Activated effector memory CD4-positive, alpha-beta T cell treated with Interleukin-2 at 50 U/mL for 16 hours (primary cell): ENCODE measurements around the gene ENKD1.
A peak's percentile ranks its signal among the peaks of the same experiment; 100 is the strongest.

Experiments
- DNase-seq: peaks from one replicate; pipeline ENCODE4 v3.0.0-alpha.2; 2020

ENKD1 gene

DNA sequence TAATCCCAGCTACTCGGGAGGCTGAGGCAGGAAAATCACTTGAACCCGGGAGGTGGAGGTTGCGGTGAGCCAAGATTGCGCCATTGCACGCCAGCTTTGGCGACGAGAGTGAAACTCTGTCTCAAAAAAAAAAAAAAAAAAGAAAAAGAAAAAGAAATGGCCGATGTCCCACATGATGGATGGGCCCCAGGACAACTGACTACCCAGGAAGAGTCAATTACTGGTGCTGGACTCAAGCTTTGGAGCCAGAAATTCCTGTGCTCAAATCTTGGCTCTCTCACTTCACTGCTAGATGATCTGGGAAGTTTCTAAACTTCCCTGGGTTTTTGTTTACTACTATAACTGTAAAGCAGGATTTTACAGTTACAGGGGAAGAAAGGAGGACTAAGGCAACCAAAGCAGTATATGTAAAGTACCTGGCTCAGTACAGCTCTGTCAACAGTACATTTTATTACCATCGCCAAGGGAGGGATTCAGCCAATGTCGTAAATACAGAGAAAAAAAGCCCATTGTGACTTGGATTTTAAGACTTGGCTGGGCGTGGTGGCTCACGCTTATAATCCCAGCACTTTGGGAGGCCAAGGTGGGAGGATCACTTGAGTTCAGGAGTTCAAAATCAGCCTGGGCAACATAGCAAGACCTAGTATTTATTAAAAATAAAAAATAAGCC lies 11.9 kb upstream of the ENKD1 start:
- no peak for DNase-seq

DNA sequence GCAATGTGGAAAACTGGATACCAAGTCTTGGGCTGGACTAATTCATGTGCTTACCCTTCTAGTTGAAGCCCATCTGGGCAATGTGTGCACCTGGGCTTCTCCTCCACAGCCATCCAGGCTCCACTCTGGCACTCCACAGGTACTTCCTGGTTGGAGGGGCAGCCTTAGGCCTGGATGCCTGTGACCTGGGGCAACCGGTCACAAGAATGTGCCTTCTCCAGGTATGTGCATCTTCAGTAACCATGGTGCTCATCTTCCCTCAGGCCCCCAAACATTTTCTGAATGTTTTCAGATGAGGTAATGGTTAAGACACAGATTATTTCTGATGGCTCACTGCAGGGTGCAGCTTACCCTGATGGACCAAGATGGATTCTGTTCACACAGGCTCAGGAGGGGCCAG lies 11.2 kb upstream of the ENKD1 start:
- DNase-seq: no peak

DNA sequence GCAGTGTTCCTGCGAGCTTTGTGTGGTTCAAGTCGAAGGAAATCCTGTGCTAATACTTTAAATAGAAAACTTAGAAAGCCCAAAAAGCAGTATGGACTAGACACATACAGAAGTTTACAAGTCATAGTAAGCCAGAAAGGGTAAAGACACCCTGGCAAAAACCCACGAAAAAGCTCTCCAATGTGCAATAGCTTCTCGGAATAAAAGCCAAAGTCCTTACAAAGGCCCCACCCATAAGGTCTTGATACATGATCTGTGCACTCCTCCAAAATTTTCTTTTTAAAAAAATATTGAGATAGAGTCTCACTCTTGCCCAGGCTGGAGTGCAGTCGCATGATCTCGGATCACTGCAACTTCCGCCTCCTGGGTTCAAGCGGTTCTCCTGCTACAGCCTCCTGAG lies 10.4 kb upstream of the ENKD1 start:
- no peak for DNase-seq

DNA sequence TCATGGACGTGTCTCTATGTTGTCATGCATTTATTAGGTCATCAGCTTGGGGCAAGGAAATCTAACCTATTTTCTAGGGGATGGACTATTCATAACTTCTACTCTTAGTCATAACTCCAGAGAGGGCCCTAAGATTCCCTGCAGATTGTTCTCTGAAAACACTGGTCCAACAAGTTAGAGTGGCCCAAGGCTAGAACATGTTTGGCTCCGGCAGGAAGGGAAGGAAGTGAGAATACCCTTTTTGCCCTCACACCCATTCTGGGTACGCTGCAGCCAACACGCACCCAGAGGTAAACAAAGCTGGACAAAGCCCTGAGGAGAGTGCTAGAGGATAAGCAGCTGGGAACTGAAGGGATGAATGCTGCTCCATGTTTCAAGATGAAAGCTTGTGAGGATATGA lies 10.0 kb upstream of the ENKD1 start:
- no peak for DNase-seq

DNA sequence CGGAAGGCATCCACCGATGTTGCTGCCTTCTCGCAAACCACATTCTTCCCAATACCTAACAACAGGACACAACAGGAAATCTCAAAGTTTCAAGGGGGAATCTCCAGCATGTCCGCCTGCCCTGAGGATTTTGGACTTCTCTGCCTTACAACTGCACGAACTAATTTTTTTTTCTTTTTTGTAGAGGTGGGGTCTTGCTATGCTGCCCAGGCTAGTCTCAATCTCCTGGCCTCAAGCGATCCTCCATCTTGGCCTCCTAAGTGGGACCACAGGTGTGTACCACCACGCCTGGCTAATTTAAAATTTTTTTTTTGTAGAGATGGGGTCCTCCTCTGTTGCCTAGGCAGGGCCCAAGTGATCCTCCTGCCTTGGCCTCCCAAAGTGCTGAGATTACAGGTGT lies 9.4 kb upstream of the ENKD1 start:
- no peak for DNase-seq

DNA sequence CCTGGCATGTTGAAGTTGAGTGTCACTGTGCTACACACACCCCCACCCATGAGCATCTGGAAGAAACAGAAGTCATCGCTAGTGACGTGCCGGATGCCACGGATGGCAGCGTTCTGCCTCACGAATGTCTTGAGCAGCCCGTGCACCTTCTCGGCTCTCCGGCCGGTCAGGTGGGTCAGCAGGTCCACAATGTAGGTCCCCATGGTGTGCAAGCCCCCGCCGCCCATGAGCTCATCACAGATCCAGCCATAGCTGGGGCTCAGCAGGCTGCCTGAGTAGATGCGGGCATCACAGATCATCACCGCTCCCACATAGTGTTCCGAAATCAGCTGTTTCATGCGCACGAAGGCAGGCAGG lies 9.0 kb upstream of the ENKD1 start:
- no peak for DNase-seq

DNA sequence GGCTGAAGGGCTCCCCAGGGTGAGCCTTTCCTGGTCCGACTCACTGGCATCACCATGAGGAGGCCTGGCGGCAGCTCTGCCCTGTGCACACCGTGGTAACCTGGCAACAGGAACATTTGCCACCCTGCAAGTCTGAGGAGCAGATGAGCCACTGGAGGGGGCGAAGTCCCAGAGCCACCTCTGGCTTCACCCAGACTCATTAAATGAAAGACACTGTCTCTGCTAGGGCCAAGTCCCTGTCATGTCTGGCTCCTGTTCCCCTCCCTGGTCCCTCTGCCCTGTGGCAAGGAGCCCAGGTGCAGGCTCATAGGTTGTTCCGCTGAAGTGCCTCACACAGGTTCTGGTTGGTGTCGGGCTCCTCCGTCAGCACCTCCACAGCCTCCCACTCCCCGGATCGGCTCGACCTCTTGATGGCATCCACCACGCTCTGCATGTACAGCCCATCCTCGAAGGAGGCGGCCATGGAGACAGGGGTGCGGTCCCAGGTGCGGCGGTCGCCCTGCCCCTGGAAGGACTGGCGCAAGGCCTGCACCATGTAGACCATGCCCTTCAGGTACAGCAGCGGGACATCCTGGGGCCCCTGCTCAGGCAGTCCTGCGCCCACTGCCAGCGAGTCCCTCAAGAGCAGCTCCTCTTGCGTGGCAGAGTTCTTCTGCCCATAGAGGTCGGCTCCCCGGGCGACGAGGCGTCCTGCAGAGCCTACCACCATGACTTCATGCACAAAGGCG lies 8.5 kb upstream of the ENKD1 start:
- no peak for DNase-seq

DNA sequence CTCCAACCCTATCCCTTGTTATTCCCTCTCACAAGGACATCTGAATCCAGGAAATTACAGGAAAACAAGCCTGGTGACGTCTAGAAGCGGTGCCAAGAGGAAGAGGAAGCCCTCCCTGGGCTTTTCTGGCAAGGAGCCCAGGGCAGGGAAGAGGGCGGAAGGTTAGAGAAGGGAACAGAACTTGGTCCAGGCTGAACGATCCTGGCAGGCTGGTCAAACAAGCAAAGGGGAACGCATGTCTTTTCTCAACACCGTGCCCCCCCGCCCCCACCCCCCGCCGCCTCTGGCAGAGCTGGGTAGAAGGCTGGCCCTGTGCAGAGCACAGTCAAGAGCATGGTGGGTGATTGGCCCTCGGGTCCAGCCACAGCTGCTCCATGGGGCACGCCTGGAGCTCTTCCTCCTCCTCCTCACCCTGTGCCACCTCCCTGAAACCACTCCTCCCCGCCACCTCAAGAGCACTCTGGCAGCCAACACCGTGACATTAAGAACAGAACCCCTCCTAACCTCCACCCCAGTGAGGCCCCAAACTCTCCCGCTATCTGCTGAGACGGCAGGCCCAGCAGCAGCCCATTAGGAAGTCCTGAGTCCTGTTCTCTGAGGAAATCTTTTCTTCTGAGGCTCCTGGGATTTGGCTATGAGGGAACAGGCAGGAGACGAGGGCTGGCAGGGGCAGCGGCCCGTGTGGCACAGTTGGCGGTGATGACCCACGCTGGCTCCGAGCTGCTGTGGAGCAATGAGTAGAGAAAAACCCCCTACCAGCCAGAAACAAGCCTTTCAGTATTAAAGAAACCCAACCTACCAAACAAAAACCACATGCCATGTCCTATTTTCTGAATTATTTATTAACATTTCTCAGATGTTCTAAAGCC lies 7.4 kb upstream of the ENKD1 start:
- no peak for DNase-seq

DNA sequence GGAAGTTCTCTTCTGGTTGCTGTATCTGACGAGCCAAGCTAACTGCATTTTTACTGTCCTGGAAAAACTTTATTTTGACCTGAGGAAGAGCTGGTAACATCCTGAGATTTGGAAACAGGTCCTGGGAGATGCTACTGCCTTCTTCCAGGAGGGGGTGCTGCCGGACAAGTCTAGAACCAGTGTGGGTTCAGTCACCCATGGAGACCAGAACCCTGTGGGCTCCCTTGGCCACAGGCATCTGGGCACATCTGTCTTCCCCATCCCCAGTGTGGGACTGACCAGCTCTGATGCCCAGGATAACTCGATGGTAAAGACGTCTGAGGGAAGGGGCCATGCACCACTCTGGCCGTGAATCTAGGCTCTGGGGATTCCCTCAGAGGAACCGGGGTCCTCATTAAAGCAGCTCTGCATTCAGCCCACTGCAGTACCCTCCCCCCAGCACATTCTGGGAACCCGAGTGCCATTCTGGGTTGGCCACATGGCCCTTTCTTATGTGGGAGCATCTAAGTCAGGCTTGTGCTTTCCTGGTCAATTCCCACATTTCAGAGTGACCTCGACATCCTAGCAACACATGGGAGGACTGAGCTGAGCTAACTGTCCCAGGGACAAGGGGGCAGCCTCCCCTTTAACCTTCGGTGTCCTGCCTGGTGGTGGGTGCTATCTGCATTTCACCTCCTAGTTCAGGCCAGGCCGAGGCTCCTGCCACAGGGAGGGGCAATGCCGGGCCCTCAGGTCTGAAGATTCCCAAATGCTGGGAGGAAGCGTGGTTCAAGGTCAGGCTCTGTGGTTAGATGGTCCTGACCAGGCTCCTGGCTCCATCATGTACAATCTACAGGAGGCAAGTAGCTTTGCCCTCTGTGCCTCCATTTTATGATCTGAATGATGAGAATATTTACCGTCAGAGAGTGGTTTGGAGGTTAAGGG lies 6.5 kb upstream of the ENKD1 start:
- DNase-seq: peak; percentile 39

DNA sequence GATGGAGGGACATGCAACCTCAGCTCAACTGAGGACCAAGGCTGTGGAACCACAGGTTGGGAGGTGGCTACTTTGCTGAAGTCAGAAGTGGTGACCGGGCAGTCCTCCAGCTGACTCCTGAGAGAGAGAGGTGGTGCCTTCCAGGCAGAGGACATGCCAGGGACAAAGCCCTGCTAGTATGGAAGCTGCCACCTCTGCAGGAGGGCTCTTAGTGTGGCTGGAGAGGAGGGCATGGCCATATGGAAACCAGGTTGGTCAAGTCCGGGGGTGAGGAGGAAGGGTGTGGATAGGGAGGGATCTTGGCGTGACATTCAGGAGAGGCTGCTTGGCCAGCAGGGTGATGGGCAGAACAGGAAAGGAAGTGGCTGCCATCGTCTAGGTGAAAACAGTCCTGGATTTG lies 5.8 kb upstream of the ENKD1 start:
- no peak for DNase-seq

DNA sequence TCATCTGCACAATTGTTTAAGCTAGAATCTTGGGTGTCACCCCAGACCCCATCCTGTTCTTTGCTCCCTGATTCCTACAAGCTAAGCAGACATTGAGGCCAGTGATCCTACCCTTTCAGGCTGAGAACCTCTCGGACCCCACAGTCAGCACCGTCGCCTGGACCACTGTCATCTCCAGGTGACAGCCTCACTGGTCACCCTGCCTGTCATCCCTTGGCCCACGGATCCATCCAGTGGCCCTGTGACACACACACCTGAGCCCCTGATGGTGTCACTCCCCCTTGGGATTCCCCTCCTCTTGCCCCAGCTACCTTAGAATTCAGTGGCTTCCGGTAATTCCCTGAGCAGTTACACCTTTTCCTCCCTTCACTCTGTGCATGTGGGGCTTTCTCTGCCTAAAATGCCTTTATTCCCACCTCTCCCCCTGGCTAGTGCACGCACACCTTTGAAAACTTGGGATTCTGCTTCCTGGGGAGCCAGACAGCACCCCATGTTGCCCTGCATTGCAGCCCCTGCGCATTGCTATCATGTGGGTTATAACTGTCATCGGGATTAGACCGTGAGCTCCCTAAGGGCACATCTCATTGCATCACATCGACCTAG lies 3.0 kb upstream of the ENKD1 start:
- DNase-seq: no peak

DNA sequence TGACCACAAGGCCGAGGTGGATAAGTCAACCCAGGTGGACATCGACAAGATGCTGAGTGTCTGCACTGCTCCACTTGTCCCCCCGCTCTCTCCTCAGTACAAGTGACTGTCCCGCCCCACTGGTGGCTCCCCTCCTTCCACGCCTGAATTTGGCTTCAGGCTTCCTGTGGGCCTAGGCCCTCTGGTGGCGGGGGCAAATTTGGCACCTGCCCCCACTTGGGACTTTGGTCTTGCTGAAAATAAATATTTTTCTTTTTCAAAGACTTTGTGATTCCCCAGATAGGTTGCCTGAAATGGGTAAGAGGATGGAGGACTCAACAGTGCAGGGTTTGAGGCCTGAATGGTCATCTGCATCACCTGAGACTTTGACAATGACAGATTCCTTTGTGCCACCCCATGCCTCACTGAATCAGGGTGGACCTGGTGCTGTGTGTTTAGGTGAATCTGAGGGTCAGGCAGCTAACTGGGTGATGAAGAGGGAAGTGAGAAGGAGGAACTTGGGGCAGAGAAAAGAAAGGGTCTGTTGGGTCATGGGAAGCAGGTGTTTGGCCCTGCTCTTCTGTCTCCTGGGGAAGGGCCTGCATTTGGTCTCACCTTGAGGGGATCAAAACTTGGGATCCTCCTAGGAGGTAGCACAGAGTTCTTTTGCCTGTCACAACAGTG lies 2.1 kb upstream of the ENKD1 start:
- no peak for DNase-seq

DNA sequence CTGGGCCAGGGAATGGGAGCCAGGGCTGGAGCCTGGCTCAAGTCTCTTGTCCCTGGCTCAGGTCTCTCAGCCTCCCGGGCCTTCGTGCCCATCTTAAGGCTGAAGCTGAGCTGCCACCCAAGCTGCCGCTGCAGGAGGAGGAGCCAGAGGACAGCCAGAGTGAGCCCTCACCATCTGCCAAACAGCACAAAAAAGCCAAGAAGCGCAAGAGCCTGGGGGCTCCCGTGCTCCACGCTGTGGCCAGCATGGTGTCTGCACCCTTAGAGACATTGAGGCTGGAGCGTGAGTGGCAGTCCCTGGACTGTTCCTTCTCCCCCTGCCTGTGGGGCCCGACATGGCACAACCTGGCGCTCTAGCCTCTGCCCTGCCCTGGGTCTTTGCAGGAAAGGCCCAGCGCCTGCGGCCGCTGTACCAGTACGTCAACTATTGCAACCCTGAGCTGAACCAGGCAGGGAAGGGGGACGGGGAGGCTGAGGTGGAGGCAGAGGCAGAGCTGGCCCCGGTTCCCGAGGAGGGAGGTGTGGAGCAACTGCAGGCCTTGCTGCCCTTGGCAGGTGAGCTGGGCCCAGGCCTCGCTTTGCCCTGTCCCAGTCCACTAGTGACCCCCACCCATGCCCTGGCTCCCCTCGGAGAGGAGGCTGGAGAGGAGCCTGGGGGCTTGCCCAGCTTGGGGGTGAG lies 1.4 kb upstream of the ENKD1 start:
- peak; percentile 76 for DNase-seq

DNA sequence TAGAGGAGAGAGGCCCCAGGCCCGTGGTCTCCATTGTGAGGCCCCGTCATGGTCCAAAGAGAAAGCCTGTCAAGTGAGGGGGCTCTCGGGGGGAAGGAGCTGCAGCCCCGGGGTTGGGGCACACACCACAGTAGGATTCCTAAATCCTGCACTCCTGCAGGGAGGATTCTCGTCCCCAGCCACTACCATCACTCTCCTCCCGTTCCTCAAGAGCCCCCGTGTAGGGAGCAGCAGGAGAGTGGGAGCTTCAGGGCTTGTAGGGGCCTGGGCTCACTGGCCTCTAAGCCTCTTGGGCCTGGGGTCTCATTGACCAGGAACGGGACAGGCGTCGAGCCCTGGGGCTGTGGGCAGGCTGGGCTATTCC lies 885 bp upstream of the ENKD1 start:
- DNase-seq: no peak

DNA sequence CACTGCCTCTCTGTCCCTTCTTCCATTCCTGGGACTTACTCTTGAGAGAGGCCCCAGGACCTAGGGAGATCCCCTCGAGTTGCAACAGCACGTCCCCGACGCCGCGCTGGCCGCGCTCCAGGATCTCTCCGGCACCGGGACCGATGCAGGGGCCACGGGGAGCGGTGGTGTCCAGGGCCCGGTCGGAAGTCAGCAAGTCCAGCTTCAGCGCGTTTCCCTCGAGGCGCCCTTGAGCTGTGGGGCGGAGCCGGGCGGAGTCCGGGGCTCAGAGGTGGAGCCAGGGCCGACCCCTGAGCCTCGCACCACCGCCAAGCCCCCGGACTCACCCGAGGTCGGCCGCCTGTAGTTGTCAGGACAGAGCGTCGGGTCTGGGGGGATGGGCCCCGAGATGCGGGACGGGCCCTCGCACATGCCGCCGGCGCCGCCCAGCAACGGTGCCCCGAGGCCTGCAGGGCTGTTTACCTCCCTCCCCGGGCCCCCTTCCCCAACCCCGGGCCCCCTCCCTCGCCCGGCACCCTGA lies 458 bp downstream of the ENKD1 start:
- no peak for DNase-seq

DNA sequence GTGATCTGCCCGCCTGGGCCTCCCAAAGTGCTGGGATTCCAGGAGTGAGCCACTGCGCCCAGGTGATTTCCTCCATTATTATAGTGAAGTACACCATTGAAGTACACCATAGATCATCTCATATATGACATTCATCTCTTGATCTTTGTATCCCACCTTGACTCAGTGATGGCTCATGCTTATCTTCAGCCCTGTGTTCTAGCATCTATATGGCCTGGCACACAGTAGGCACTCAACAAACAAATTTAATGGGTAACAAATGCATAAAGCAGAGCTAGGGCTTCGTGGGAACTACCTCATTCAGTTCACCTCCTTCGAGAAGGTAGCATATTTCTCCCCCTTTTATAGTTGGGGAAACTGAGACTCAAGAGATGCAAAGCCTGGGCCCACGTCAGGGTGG lies 952 bp downstream of the ENKD1 start:
- DNase-seq: no peak

DNA sequence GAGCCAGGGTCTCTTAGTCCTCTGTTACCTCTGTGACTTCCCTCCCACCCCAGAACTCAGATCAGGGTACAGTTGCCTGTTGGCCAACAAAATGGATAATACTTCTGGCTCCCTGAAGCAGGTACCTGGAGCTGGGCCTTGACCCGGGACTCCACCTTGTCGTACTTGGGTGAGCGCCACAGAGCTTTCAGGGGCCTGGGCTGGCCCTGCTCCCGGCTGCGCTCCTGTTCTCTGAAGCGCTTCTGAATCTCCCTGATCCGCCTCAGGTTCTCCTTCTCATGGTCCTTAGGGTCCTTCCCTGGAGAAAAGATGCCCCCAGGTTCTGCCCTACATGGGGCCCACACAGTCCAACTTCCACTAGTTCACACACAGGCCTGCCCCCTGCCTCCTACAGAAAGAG lies 1.7 kb downstream of the ENKD1 start:
- DNase-seq: no peak

DNA sequence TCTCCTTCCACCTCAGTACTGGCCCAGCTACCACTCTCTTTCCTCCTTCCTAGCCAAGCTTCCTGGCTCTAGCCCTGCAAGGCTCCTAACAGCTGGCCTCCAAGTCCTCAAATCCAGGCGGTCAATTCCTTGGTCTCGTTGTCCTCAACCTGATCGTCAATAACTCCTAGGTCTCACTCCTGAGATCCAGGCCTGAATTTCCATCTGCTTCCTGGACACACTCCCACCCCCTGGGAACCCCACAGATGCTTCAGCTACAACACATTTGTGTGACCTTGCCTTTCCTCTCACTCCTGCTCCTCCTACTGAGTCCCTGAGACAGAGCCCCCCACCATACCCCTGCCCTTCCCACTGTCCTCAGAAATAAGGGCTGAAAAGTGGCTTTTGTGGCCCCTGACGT lies 2.3 kb downstream of the ENKD1 start:
- DNase-seq: no peak

DNA sequence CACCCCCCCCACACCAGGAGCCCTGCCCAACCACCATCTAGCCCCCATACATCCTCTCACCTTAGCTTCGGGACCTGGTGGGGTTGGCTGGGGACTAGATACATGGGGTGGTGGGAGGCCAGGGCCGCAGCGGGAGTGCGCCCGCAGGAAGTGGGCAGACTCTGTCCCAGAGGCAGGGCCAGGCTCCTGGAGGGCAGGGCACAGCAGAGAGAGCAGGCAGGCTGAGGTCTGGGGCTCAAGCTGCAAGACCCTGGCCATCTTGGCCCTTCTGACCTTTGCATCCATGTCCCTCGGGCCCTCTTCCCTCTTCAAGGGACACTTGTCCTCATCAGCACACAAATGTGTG lies 2.7 kb downstream of the ENKD1 start:
- DNase-seq: no peak

DNA sequence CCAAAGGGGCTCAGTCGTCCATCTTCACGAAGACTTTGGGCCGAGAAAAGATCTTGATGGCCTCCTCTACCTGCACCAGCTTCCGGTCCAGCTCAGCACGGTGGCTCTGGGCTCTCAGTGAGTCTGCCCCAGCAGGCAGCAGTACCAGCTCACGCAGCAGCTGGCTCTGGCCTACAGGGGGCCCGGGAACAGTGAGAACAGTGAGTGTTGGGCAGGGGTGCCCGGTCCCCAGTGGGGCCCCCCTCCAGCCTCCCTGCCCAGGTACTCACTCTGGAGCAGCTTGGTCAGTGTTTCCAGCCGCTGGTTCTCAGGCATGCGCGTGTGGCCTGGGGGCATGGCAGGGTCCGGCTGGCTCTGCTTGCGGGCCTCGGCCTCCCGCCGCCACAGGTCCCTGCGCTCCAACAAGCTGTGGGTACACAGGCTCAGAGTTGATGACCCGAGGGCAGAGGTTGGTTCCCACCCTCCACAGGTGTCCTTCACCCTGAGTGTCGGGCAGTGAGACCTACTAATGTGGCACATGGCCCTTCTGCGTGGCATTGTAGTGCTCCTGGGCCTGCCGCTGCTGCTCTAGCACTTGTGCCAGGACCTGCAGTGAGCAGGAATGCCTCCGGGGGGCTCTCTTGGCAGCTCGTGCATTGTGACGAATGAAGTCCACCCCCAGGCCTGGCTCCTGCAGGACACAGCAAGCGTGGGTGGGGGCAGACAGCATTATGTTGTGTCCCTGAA lies 3.2 kb downstream of the ENKD1 start:
- DNase-seq: no peak

DNA sequence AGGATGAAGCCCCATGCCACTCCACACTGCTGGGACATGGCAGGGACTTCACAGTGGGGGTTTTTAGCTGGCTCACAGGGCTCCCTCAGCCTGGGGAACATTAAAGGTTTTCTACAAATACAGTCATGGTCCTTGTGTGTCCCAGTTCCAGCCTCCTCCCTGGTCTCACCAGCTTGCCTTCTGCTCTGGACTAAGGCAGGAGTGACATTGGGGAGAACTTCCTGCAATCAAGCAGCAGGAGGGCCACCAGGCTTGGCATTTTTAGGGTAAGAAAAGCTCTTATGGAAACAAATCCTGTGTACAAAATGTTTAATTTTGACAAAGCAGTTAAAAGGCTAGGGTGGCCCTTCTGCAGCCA lies 3.9 kb downstream of the ENKD1 start:
- DNase-seq: no peak
